Measurements from ENCODE around the gene SOX1. TPM values are rescaled to one million over a fixed set of nuclear protein-coding genes. Genes with fewer than 3 reads are reported as not detected.

SOX1 gene
- total RNA-seq, 5 donors from 2014 or later (not counting 1 experiment from before 2014, with no cell fraction given): not detected

GRCh38 chr13:112119192-112120030 lies 52.5 kb downstream of the SOX1 start:
- Histone ChIP-seq H3K4me3 (ENCODE audit: control insufficient read depth in 1 of 2, extremely low read depth in 1 of 2, low read length in 1 of 2) (no peak overlapping the region), H3K27me3 (replicated peaks in 1 of 2; ENCODE audit: control insufficient read depth in 2 of 2, extremely low read depth in 1 of 2, insufficient read depth in 2 of 2, low read length in 1 of 2) (peaks cover 0 to 29% of the 10 kb centered on the region in 2 experiments), H3K4me1 (ENCODE audit: control insufficient read depth in 1 of 2, extremely low read depth in 1 of 2, insufficient read depth in 2 of 2, low read length in 2 of 2) (no peaks in the 10 kb centered on the region), H3K9me3 (no peaks in the 10 kb centered on the region), H3K36me3 (ENCODE audit: control insufficient read depth in 2 of 2, extremely low read depth in 1 of 2, insufficient read depth in 1 of 2, low read length in 1 of 2) (no peaks in the 10 kb centered on the region), H3K27ac (ENCODE audit: low read length) (no peak overlapping the region)
- Mint-ChIP-seq H3K27me3 (peaks cover 15% of the 10 kb centered on the region in 2 donors), H3K27ac (no peak overlapping the region), H3K36me3 (no peaks in the 10 kb centered on the region), H3K9me3 (no peaks in the 10 kb centered on the region), H3K4me1 (no peaks in the 10 kb centered on the region), H3K4me3 (no peak overlapping the region)
- no peak for ATAC-seq (replicated peaks in 1 of 4)
- POLR2A ChIA-PET: no interaction called here
- DNase-seq: no peak
- 87% methylated on average over 13 of the region's 14 CpGs for WGBS (ENCODE audit: insufficient coverage)
- CTCF ChIA-PET: no interaction called here

GRCh38 chr13:112120031-112120373 lies 53.1 kb downstream of the SOX1 start:
- H3K36me3 Mint-ChIP-seq: no peaks in the 10 kb centered on the region
- ATAC-seq (replicated peaks in 1 of 4) (no peak), DNase-seq (no peak)
- Histone ChIP-seq H3K4me3 (ENCODE audit: control insufficient read depth in 1 of 2, extremely low read depth in 1 of 2, low read length in 1 of 2) (no peak overlapping the region), H3K9me3 (no peaks in the 10 kb centered on the region), H3K27ac (ENCODE audit: low read length) (no peak overlapping the region), H3K27me3 (replicated peaks in 1 of 2; ENCODE audit: control insufficient read depth in 2 of 2, extremely low read depth in 1 of 2, insufficient read depth in 2 of 2, low read length in 1 of 2) (peaks cover 0 to 23% of the 10 kb centered on the region in 2 experiments), H3K4me1 (ENCODE audit: control insufficient read depth in 1 of 2, extremely low read depth in 1 of 2, insufficient read depth in 2 of 2, low read length in 2 of 2) (no peaks in the 10 kb centered on the region), H3K36me3 (ENCODE audit: control insufficient read depth in 2 of 2, extremely low read depth in 1 of 2, insufficient read depth in 1 of 2, low read length in 1 of 2) (no peaks in the 10 kb centered on the region)
- peaks cover 9 to 12% of the 10 kb centered on the region in 2 donors for H3K27me3 Mint-ChIP-seq
- ChIA-PET CTCF (no interaction called here), POLR2A (no interaction called here)
- 53% methylated on average over 5 of the region's 5 CpGs for WGBS (ENCODE audit: insufficient coverage)
- no peaks in the 10 kb centered on the region for H3K9me3 Mint-ChIP-seq
- no peaks in the 10 kb centered on the region for H3K4me1 Mint-ChIP-seq
- no peak overlapping the region for H3K27ac Mint-ChIP-seq
- H3K4me3 Mint-ChIP-seq: no peak overlapping the region

All from T-cell (primary cell).